ENCODE results near the gene SOX10. TPM values are rescaled to one million over a fixed set of nuclear protein-coding genes. Genes with fewer than 3 reads are reported as not detected.

Gene SOX10
- total and polyA plus RNA-seq, 2 of the 4 experiments (the other 2 are of a cell fraction) = not detected

DNA sequence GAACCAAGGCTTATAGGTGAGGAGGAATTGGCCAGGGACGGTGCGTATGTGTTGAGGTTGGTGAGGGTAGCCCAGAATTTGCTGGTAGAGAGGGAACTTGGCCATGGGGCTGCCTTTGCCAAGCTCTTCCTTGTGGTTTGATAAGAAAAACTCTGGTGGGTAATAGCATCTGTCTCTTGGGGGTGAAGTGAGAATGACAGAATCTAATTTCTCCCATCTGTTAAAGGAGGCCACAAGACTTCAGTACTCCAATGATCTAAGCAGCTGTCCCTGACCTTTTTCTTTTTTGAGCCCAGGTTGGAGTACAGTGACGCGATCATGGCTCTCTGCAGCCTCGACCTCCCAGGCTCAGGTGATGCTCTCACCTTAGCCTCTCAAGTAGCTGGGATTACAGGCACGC is 36.9 kb upstream of the SOX10 start:
- H2BK15ac ChIP-seq (ENCODE audit: low read depth, low read length) = no peak overlapping the region
- no peak overlapping the region for H2BK5ac ChIP-seq (ENCODE audit: low read depth, low read length, poor library complexity, severe bottlenecking)
- ChIA-PET CTCF (interaction anchor here (1.1 kb wide), 1 partner anchor 10 kb away, joined by 3 read pairs; no protein-coding TSS in a partner anchor), POLR2A (ENCODE audit: unreplicated experiment) (interaction anchor here (0.7 kb wide), 1 partner anchor 466 kb away, joined by 4 read pairs; no protein-coding TSS in a partner anchor)
- H3K4me1 ChIP-seq (ENCODE audit: control insufficient read depth, insufficient read depth, low read length) = peaks cover 9% of the 10 kb centered on the region
- H3K9ac ChIP-seq (ENCODE audit: low read depth, low read length) = no peak overlapping the region
- H4K5ac ChIP-seq (ENCODE audit: low read depth, low read length) = no peak overlapping the region
- TF ChIP-seq RAD21 (IDR thresholded peaks at IDR 0.05; ENCODE audit: low read length) = no peak
- no peak for TF ChIP-seq MXI1 (IDR thresholded peaks at IDR 0.05; ENCODE audit: borderline replicate concordance, low read depth, low read length)
- TF ChIP-seq, protein P1, sequence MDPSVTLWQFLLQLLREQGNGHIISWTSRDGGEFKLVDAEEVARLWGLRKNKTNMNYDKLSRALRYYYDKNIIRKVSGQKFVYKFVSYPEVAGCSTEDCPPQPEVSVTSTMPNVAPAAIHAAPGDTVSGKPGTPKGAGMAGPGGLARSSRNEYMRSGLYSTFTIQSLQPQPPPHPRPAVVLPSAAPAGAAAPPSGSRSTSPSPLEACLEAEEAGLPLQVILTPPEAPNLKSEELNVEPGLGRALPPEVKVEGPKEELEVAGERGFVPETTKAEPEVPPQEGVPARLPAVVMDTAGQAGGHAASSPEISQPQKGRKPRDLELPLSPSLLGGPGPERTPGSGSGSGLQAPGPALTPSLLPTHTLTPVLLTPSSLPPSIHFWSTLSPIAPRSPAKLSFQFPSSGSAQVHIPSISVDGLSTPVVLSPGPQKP (IDR thresholded peaks at IDR 0.05; ENCODE audit: borderline replicate concordance, low read depth, low read length) = no peak
- no peak for TF ChIP-seq FOS (IDR thresholded peaks at IDR 0.05; ENCODE audit: low read depth, low read length)
- TF ChIP-seq BHLHE40 (IDR thresholded peaks at IDR 0.05; ENCODE audit: low read depth, low read length) = no peak
- TF ChIP-seq, protein P2, sequence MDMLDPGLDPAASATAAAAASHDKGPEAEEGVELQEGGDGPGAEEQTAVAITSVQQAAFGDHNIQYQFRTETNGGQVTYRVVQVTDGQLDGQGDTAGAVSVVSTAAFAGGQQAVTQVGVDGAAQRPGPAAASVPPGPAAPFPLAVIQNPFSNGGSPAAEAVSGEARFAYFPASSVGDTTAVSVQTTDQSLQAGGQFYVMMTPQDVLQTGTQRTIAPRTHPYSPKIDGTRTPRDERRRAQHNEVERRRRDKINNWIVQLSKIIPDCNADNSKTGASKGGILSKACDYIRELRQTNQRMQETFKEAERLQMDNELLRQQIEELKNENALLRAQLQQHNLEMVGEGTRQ (IDR thresholded peaks at IDR 0.05; ENCODE audit: low read depth, low read length) = no peak
- TF ChIP-seq POLR2A (IDR thresholded peaks at IDR 0.05; ENCODE audit: low read depth, low read length) = no peak
- no peak overlapping the region for H3K4ac ChIP-seq (ENCODE audit: low read depth, low read length)
- in situ Hi-C loops (cut with MboI; ENCODE audit: low sequenced_read_pairs) (no loop called here), intact Hi-C loops (cut with micrococcal nuclease) (no loop called here), dilution Hi-C loops (cut with HindIII; ENCODE audit: low sequenced_read_pairs, unreplicated experiment) (no loop called here)
- H3K79me1 ChIP-seq (ENCODE audit: low read depth in 1 of 2, low read length in 2 of 2) = no peaks in the 10 kb centered on the region
- H2BK120ac ChIP-seq (ENCODE audit: low read depth, low read length) = no peak overlapping the region
- H3K9me3 ChIP-seq (ENCODE audit: control insufficient read depth, insufficient read depth, low read length) = no peaks in the 10 kb centered on the region
- no peaks in the 10 kb centered on the region for H4K20me1 ChIP-seq (ENCODE audit: insufficient read depth, low read length)
- no peak overlapping the region for H4K91ac ChIP-seq (ENCODE audit: insufficient read depth, low read depth, low read length)
- H3K14ac ChIP-seq (replicated peaks; ENCODE audit: low read depth, low read length) = no peak overlapping the region
- no peak overlapping the region for H4K8ac ChIP-seq (ENCODE audit: low read depth in 2 of 2, low read length in 2 of 2)
- no peak overlapping the region for H3K56ac ChIP-seq (ENCODE audit: extremely low read depth, insufficient read depth, low read length)
- no CpG with 5 or more reads among the region's 6 CpGs for WGBS, 2 experiments (ENCODE audit: extremely low coverage in 2 of 2, insufficient read length in 1 of 2)
- H3K9me1 ChIP-seq (ENCODE audit: insufficient read depth, low read length) = 0 out of 2 replicates have a peak, but pooled peaks cover 4% of the 10 kb centered on the region
- no peak overlapping the region for H3K23ac ChIP-seq (ENCODE audit: low read depth, low read length)
- no peaks in the 10 kb centered on the region for H3K36me3 ChIP-seq (ENCODE audit: control insufficient read depth, insufficient read depth, low read length)
- ATAC-seq (ENCODE audit: low read depth) (no peak), DNase-seq (no peak)
- BruUV-seq (replicated peaks) = no TSS peak
- no peak overlapping the region for H2BK20ac ChIP-seq (ENCODE audit: low read depth, low read length)
- H3K4me2 ChIP-seq (ENCODE audit: low read depth, low read length) = no peak overlapping the region
- no peak overlapping the region for H2AK5ac ChIP-seq (ENCODE audit: low read depth, low read length)
- no peak overlapping the region for H2AFZ ChIP-seq (replicated peaks; ENCODE audit: low read length, poor library complexity)
- peaks cover 16% of the 10 kb centered on the region for H3K27me3 ChIP-seq (ENCODE audit: control insufficient read depth, insufficient read depth, low read length)
- H3K4me3 ChIP-seq (ENCODE audit: insufficient read depth, low read depth, low read length) = no peak overlapping the region
- no peak overlapping the region for H2AK9ac ChIP-seq (replicated peaks; ENCODE audit: low read depth, low read length, poor library complexity)
- H3K18ac ChIP-seq (ENCODE audit: low read depth, low read length) = no peak overlapping the region
- no peak overlapping the region for H3K27ac ChIP-seq (ENCODE audit: insufficient read depth, low read length)
